OCI-LY3 (cell line): Measurements from ENCODE around the gene HSF5.

Experiments used
- H2AFZ ChIP-seq: fragments of 200-600, 300-600 bp; shearing (Covaris generic); 2 replicates; pipeline ENCODE4 v1.6.0; 2014; ENCODE audit warnings: antibody characterized with exemption, low read depth, low read length
- H3K27ac ChIP-seq: fragments of 200-600, 300-600 bp; sonication (generic); 2 replicates; pipeline ENCODE4 v1.5.1; 2014; ENCODE audit warnings: mild to moderate bottlenecking, low read length, moderate library complexity, mixed read lengths
- H3K27me3 ChIP-seq: fragments of 200-600, 300-600 bp; sonication (generic); 2 replicates; pipeline ENCODE4 v1.6.1; 2014; ENCODE audit warnings: low read depth, low read length, mixed read lengths
- H3K36me3 ChIP-seq: fragments of 200-600, 300-600 bp; sonication (generic); replicated peaks from 2 replicates; pipeline ENCODE3; 2014; ENCODE audit warnings: low read depth, low read length, mixed read lengths
- H3K4me1 ChIP-seq: fragments of 300-600, 200-600 bp; sonication (generic); 2 replicates; pipeline ENCODE4 v1.6.1; 2014; ENCODE audit warnings: low read length, mixed read lengths
- H3K4me2 ChIP-seq: fragments of 200-600, 300-600 bp; sonication (generic); 2 replicates; pipeline ENCODE4 v1.6.1; 2014; ENCODE audit warnings: low read length, mixed read lengths
- H3K4me3 ChIP-seq: fragments of 300-600, 200-600 bp; sonication (generic); 2 replicates; pipeline ENCODE4 v1.5.1; 2014; ENCODE audit warnings: antibody characterized with exemption, mild to moderate bottlenecking, low read length, moderate library complexity
- H3K79me2 ChIP-seq: fragments of 300-600, 200-600 bp; shearing (Covaris generic); 2 replicates; pipeline ENCODE4 v1.6.1; 2014; ENCODE audit warnings: mild to moderate bottlenecking, low read length, mixed read lengths
- H3K9ac ChIP-seq: fragments of 300-600, 200-600 bp; shearing (Covaris generic); 2 replicates; pipeline ENCODE4 v1.6.0; 2014; ENCODE audit warnings: mild to moderate bottlenecking, low read length, moderate library complexity
- H3K9me3 ChIP-seq: fragments of 200-600, 300-600 bp; shearing (Covaris generic); 2 replicates; pipeline ENCODE4 v1.6.1; 2014; ENCODE audit warnings: low read length, mixed read lengths; ENCODE audit not compliant: insufficient read depth
- H4K20me1 ChIP-seq: fragments of 200-600, 300-600 bp; sonication (generic); 2 replicates; pipeline ENCODE4 v1.6.1; 2016; ENCODE audit warnings: low read length, mixed read lengths; ENCODE audit not compliant: insufficient read depth
- CTCF ChIP-seq: fragments of 200-600, 300-600 bp; sonication (generic); IDR thresholded peaks from 2 replicates; pipeline ENCODE4 v1.5.1; 2014; ENCODE audit warnings: antibody characterized with exemption, low read length, low read depth
- EZH2phosphoT487 ChIP-seq: fragments of 200-600 bp; shearing (Covaris generic); IDR thresholded peaks from 2 replicates; pipeline ENCODE4 v1.6.1; 2018; ENCODE audit warnings: antibody characterized with exemption, mixed run types, low read depth

HSF5 gene

GRCh38 chr17:58452738-58453137 lies 35.5 kb downstream of the HSF5 start:
- H3K27ac ChIP-seq = no peak overlapping the region
- TF ChIP-seq EZH2phosphoT487 (no peak), CTCF (no peak)
- H4K20me1 ChIP-seq = no peaks in the 10 kb centered on the region
- H3K9ac ChIP-seq = no peak overlapping the region
- no peaks in the 10 kb centered on the region for H3K27me3 ChIP-seq
- H3K9me3 ChIP-seq = no peaks in the 10 kb centered on the region
- no peak overlapping the region for H2AFZ ChIP-seq
- H3K4me2 ChIP-seq = no peak overlapping the region
- H3K4me3 ChIP-seq = no peak overlapping the region
- no peaks in the 10 kb centered on the region for H3K36me3 ChIP-seq
- no peaks in the 10 kb centered on the region for H3K79me2 ChIP-seq
- H3K4me1 ChIP-seq = no peaks in the 10 kb centered on the region

GRCh38 chr17:58447039-58447975 lies 40.9 kb downstream of the HSF5 start:
- TF ChIP-seq CTCF (peak; percentile 89), EZH2phosphoT487 (no peak)

GRCh38 chr17:58446086-58446485 lies 42.1 kb downstream of the HSF5 start:
- Histone ChIP-seq H3K9me3 (no peaks in the 10 kb centered on the region), H3K4me2 (no peak overlapping the region), H3K27ac (no peak overlapping the region), H4K20me1 (no peaks in the 10 kb centered on the region), H3K9ac (no peak overlapping the region), H3K27me3 (peaks cover 10% of the 10 kb centered on the region; the same call in 1 of the 2 replicates), H2AFZ (no peak overlapping the region), H3K79me2 (no peaks in the 10 kb centered on the region), H3K36me3 (no peaks in the 10 kb centered on the region), H3K4me3 (no peak overlapping the region), H3K4me1 (no peaks in the 10 kb centered on the region)
- no peak for TF ChIP-seq EZH2phosphoT487
- no peak for TF ChIP-seq CTCF

More at GRCh38 chr17:58447039-58447975, 40.9 kb downstream of the HSF5 start:
- H3K27ac ChIP-seq = no peak overlapping the region
- no peak overlapping the region for H3K9ac ChIP-seq
- no peaks in the 10 kb centered on the region for H3K4me1 ChIP-seq
- H2AFZ ChIP-seq = no peak overlapping the region
- no peaks in the 10 kb centered on the region for H3K9me3 ChIP-seq
- peaks cover 4% of the 10 kb centered on the region; the same call in 1 of the 2 replicates for H3K27me3 ChIP-seq
- no peaks in the 10 kb centered on the region for H3K79me2 ChIP-seq
- no peaks in the 10 kb centered on the region for H3K36me3 ChIP-seq
- H3K4me2 ChIP-seq = no peak overlapping the region
- H3K4me3 ChIP-seq = no peak overlapping the region
- H4K20me1 ChIP-seq = no peaks in the 10 kb centered on the region

GRCh38 chr17:58436805-58437239 lies 51.4 kb downstream of the HSF5 start:
- Histone ChIP-seq H2AFZ (no peak overlapping the region), H3K4me2 (no peak overlapping the region), H3K27me3 (peaks cover 17% of the 10 kb centered on the region), H3K36me3 (no peaks in the 10 kb centered on the region), H3K79me2 (no peaks in the 10 kb centered on the region), H3K9me3 (no peaks in the 10 kb centered on the region), H4K20me1 (no peaks in the 10 kb centered on the region), H3K27ac (no peak overlapping the region), H3K9ac (no peak overlapping the region), H3K4me1 (no peaks in the 10 kb centered on the region), H3K4me3 (no peak overlapping the region)
- TF ChIP-seq EZH2phosphoT487 = no peak
